Peyer's patch (tissue), 4 donors: ENCODE data around the gene KIFC3.

Experiments
- POLR2A ChIP-seq, 2 donors: fragments of 450-650 bp; IDR thresholded peaks; one replicate each; pipeline ENCODE4 v1.5.1; 2017; ENCODE audit warnings: antibody characterized with exemption in 2 of 2, mild to moderate bottlenecking in 2 of 2, moderate library complexity in 2 of 2
- TF ChIP-seq, protein P1 (sequence below), 6 experiments: fragments of 450-650 bp in 4 of 6; fragments of 200-600 bp in 2 of 6; sonication (generic) in 1 of 6; IDR thresholded peaks; one replicate each; pipeline ENCODE4 v1.5.1; 2017 to 2019; ENCODE audit warnings: antibody characterized with exemption in 6 of 6, mild to moderate bottlenecking in 3 of 6, moderate library complexity in 1 of 6

DNA sequence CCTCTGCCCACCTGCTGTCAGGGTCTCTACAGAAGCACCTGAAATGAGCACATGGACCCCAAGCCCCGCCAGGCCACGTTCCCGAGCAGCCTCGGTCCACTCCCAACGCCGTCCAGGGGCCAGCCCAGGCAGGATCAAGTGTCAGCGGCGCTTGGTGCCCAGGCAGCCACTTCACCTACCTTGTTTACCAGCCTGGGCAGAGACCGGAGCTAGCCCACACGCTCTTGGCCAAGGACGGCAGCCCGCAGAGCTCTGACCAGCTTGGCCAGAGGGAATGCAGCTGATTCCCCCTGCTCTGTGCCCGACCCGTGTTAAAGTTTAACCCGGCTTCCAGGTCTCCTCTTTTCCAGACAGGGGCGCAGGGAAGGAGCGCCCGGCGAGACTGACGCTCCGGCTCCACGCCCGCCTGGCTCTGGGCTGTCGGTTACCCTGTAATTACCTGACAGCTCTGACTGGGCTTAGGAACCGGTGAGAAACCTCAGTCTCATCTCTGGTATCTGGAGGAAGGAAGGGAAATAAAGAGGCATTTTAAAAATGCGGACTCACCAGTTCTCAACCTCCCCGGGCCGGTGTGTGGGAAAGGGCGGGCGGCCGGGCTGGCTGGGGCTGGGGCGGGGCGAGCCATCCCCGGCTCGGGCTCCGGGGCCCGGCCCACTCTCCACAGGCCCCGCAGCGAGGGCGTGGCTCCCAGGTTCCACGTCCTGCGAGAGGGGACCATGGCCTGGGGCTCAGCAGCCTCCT lies 4.6 kb downstream of the KIFC3 start:
- TF ChIP-seq, protein P1, sequence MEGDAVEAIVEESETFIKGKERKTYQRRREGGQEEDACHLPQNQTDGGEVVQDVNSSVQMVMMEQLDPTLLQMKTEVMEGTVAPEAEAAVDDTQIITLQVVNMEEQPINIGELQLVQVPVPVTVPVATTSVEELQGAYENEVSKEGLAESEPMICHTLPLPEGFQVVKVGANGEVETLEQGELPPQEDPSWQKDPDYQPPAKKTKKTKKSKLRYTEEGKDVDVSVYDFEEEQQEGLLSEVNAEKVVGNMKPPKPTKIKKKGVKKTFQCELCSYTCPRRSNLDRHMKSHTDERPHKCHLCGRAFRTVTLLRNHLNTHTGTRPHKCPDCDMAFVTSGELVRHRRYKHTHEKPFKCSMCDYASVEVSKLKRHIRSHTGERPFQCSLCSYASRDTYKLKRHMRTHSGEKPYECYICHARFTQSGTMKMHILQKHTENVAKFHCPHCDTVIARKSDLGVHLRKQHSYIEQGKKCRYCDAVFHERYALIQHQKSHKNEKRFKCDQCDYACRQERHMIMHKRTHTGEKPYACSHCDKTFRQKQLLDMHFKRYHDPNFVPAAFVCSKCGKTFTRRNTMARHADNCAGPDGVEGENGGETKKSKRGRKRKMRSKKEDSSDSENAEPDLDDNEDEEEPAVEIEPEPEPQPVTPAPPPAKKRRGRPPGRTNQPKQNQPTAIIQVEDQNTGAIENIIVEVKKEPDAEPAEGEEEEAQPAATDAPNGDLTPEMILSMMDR (IDR thresholded peaks at IDR 0.05) = no peak
- TF ChIP-seq POLR2A (IDR thresholded peaks at IDR 0.05) = peak in 1 of 2 donors; percentile 13
